ENCODE data around the gene TAL2. TPM values are rescaled to one million over a fixed set of nuclear protein-coding genes. Genes with fewer than 3 reads are reported as not detected.

Gene TAL2
- total and polyA plus RNA-seq, 2 donors from 2014 or later: 0.98 TPM; not detected in 1

GRCh38 chr9:105712297-105712696 is 50.0 kb downstream of the TAL2 start:
- DNase-seq (no peak), FAIRE-seq (no peak)
- peaks cover 0 to 2% (median 0%) of the 10 kb centered on the region in 3 donors for H3K4me1 ChIP-seq (ENCODE audit: control insufficient read depth in 2 of 3, insufficient read depth in 2 of 3, low read depth in 1 of 3, low read length in 3 of 3)
- TF ChIP-seq, protein P1, sequence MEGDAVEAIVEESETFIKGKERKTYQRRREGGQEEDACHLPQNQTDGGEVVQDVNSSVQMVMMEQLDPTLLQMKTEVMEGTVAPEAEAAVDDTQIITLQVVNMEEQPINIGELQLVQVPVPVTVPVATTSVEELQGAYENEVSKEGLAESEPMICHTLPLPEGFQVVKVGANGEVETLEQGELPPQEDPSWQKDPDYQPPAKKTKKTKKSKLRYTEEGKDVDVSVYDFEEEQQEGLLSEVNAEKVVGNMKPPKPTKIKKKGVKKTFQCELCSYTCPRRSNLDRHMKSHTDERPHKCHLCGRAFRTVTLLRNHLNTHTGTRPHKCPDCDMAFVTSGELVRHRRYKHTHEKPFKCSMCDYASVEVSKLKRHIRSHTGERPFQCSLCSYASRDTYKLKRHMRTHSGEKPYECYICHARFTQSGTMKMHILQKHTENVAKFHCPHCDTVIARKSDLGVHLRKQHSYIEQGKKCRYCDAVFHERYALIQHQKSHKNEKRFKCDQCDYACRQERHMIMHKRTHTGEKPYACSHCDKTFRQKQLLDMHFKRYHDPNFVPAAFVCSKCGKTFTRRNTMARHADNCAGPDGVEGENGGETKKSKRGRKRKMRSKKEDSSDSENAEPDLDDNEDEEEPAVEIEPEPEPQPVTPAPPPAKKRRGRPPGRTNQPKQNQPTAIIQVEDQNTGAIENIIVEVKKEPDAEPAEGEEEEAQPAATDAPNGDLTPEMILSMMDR (IDR thresholded peaks at IDR 0.05; ENCODE audit: borderline replicate concordance, extremely low read depth, insufficient read depth): no peak
- no peak overlapping the region for H3K9ac ChIP-seq (ENCODE audit: low read length in 3 of 3)
- H3K36me3 ChIP-seq (ENCODE audit: control insufficient read depth in 2 of 3, insufficient read depth in 3 of 3, low read length in 3 of 3): no peaks in the 10 kb centered on the region
- intact Hi-C loops (cut with DNase I): loop anchor here (10.0 kb wide), 1 partner anchor 97 kb away; no protein-coding TSS in a partner anchor
- no peak overlapping the region for H3K27ac ChIP-seq (ENCODE audit: low read depth in 2 of 2, low read length in 2 of 2)
- no peaks in the 10 kb centered on the region for H3K9me3 ChIP-seq (ENCODE audit: control insufficient read depth in 2 of 3, insufficient read depth in 1 of 3, low read length in 3 of 3)
- no peak overlapping the region for H3K4me3 ChIP-seq (ENCODE audit: low read length in 3 of 3)
- H3K27me3 ChIP-seq (ENCODE audit: control insufficient read depth, insufficient read depth, low read length): no peaks in the 10 kb centered on the region

Other genes with a start within 250 kb of the TAL2 start
- 13.2 TPM for gene FSD1L, start 214.4 kb upstream of the TAL2 start, total RNA-seq
- gene FSD1L, start 214.4 kb upstream of the TAL2 start, polyA plus RNA-seq (ENCODE audit: insufficient read depth, low read depth, low replicate concordance): 1.4 TPM
- 21.4 TPM for gene FKTN, start 104.3 kb upstream of the TAL2 start, total RNA-seq
- gene FKTN, start 104.3 kb upstream of the TAL2 start, polyA plus RNA-seq (ENCODE audit: insufficient read depth, low read depth, low replicate concordance): 5.9 TPM
- 23.2 TPM for gene TMEM38B, start 32.1 kb downstream of the TAL2 start, total RNA-seq
- 12.5 TPM for gene TMEM38B, start 32.1 kb downstream of the TAL2 start, polyA plus RNA-seq (ENCODE audit: insufficient read depth, low read depth, low replicate concordance)

Data from kidney (tissue), 14 donors.